ENCODE measurements around the gene SEMA3B.
A peak's percentile ranks its signal among the peaks of the same experiment; 100 is the strongest.
"Not testable (repeated sequence)": the region's sequence is repeated elsewhere in the genome, so short reads cannot be mapped to it uniquely, and the experiment has no call there.

The SEMA3B gene

GRCh38 chr3:50260027-50260941 lies 8.7 kb upstream of the SEMA3B start:
- DNase-seq = peak; percentile 86

GRCh38 chr3:50260942-50261441 lies 8.0 kb upstream of the SEMA3B start:
- no peak for DNase-seq

- DNase-seq = no peak
Measured at GRCh38 chr3:50261505-50261904, 7.4 kb upstream of the SEMA3B start.

- not testable (repeated sequence) for DNase-seq
Measured at GRCh38 chr3:50262200-50262599, 6.7 kb upstream of the SEMA3B start.

GRCh38 chr3:50262778-50263177 lies 6.2 kb upstream of the SEMA3B start:
- no peak for DNase-seq

- no peak for DNase-seq
Measured at GRCh38 chr3:50263478-50264382, 5.2 kb upstream of the SEMA3B start.

GRCh38 chr3:50264383-50264963 lies 4.5 kb upstream of the SEMA3B start:
- peak; percentile 75 for DNase-seq

GRCh38 chr3:50264964-50265485 lies 3.9 kb upstream of the SEMA3B start:
- no peak for DNase-seq

- no peak for DNase-seq
Measured at GRCh38 chr3:50265571-50265970, 3.4 kb upstream of the SEMA3B start.

GRCh38 chr3:50266017-50266416 lies 2.9 kb upstream of the SEMA3B start:
- no peak for DNase-seq

GRCh38 chr3:50266836-50267235 lies 2.1 kb upstream of the SEMA3B start:
- DNase-seq = no peak

GRCh38 chr3:50267280-50267913 lies 1.6 kb upstream of the SEMA3B start:
- peak; percentile 35 for DNase-seq

- no peak for DNase-seq
Measured at GRCh38 chr3:50268276-50268675, 671 bp upstream of the SEMA3B start.

GRCh38 chr3:50269460-50269859 lies 513 bp downstream of the SEMA3B start:
- no peak for DNase-seq

GRCh38 chr3:50269977-50270413 lies 1.0 kb downstream of the SEMA3B start:
- no peak for DNase-seq

- no peak for DNase-seq
Measured at GRCh38 chr3:50270422-50271224, 1.7 kb downstream of the SEMA3B start.

- no peak for DNase-seq
Measured at GRCh38 chr3:50271314-50271936, 2.5 kb downstream of the SEMA3B start.

GRCh38 chr3:50272538-50272910 lies 3.6 kb downstream of the SEMA3B start:
- DNase-seq = not testable (repeated sequence)

GRCh38 chr3:50272911-50273688 lies 4.2 kb downstream of the SEMA3B start:
- peak; percentile 85 for DNase-seq

GRCh38 chr3:50273689-50274065 lies 4.7 kb downstream of the SEMA3B start:
- no peak for DNase-seq

Data from NCI-H82 (cell line).